ENCODE measurements around the gene NPDC1. TPM values are rescaled to one million over a fixed set of nuclear protein-coding genes. Genes with fewer than 3 reads are reported as not detected.

The NPDC1 gene
- total RNA-seq, 2 experiments from 2014 or later, result 36.0 to 42.6 TPM

- H3K4me3 Mint-ChIP-seq, result no peak overlapping the region
- no peaks in the 10 kb centered on the region for H3K27me3 Mint-ChIP-seq
- H3K4me1 Mint-ChIP-seq (ENCODE audit: low read depth), result no peaks in the 10 kb centered on the region
- intact Hi-C loops (cut with micrococcal nuclease), result no loop called here
- no peak for DNase-seq
- no peaks in the 10 kb centered on the region for H3K9me3 Mint-ChIP-seq
- CTCF ChIA-PET, result interaction anchor here (2.3 to 2.8 kb wide), 2 partner anchors 9 to 14 kb away, joined by 12 to 14 read pairs; no protein-coding TSS in a partner anchor
- H3K36me3 Mint-ChIP-seq, result no peaks in the 10 kb centered on the region
- H3K27ac Mint-ChIP-seq, result no peak overlapping the region
- POLR2A ChIA-PET, result no interaction called here
Observed at GRCh38 chr9:137020771-137021567, 25.0 kb downstream of the NPDC1 start.

- Mint-ChIP-seq H3K27ac (no peak overlapping the region), H3K4me1 (ENCODE audit: low read depth) (no peaks in the 10 kb centered on the region), H3K27me3 (no peaks in the 10 kb centered on the region), H3K36me3 (no peaks in the 10 kb centered on the region), H3K9me3 (no peaks in the 10 kb centered on the region), H3K4me3 (no peak overlapping the region)
- ChIA-PET CTCF (interaction anchor here (2.3 kb wide), 1 partner anchor 10 kb away, joined by 12 read pairs; no protein-coding TSS in a partner anchor), POLR2A (no interaction called here)
- intact Hi-C loops (cut with micrococcal nuclease), result no loop called here
- no peak for DNase-seq
Observed at GRCh38 chr9:137019891-137020683, 25.9 kb downstream of the NPDC1 start.

- H3K27ac Mint-ChIP-seq, result no peak overlapping the region
- H3K27me3 Mint-ChIP-seq, result no peaks in the 10 kb centered on the region
- H3K36me3 Mint-ChIP-seq, result no peaks in the 10 kb centered on the region
- DNase-seq, result no peak
- H3K4me1 Mint-ChIP-seq (ENCODE audit: low read depth), result no peaks in the 10 kb centered on the region
- H3K4me3 Mint-ChIP-seq, result no peak overlapping the region
- H3K9me3 Mint-ChIP-seq, result no peaks in the 10 kb centered on the region
- ChIA-PET CTCF (interaction anchor here (1.1 kb wide), 1 partner anchor 28 kb away, joined by 3 read pairs; the partner anchor contains the start of gene NPDC1), POLR2A (no interaction called here)
- intact Hi-C loops (cut with micrococcal nuclease), result no loop called here
Observed at GRCh38 chr9:137018761-137019559, 27.0 kb downstream of the NPDC1 start.

GRCh38 chr9:137017791-137018497 lies 28.0 kb downstream of the NPDC1 start:
- no peaks in the 10 kb centered on the region for H3K27me3 Mint-ChIP-seq
- intact Hi-C loops (cut with micrococcal nuclease), result no loop called here
- POLR2A ChIA-PET, result no interaction called here
- no peaks in the 10 kb centered on the region for H3K36me3 Mint-ChIP-seq
- H3K9me3 Mint-ChIP-seq, result no peaks in the 10 kb centered on the region
- no peaks in the 10 kb centered on the region for H3K4me1 Mint-ChIP-seq (ENCODE audit: low read depth)
- no peak overlapping the region for H3K4me3 Mint-ChIP-seq
- H3K27ac Mint-ChIP-seq, result no peak overlapping the region
- CTCF ChIA-PET, result no interaction called here
- DNase-seq, result no peak

GRCh38 chr9:137017071-137017470 lies 28.9 kb downstream of the NPDC1 start:
- Mint-ChIP-seq H3K4me3 (no peak overlapping the region), H3K36me3 (no peaks in the 10 kb centered on the region), H3K9me3 (no peaks in the 10 kb centered on the region), H3K4me1 (ENCODE audit: low read depth) (no peaks in the 10 kb centered on the region), H3K27me3 (no peaks in the 10 kb centered on the region), H3K27ac (no peak overlapping the region)
- intact Hi-C loops (cut with micrococcal nuclease), result no loop called here
- ChIA-PET CTCF (no interaction called here), POLR2A (no interaction called here)
- DNase-seq, result no peak

GRCh38 chr9:137016436-137016835 lies 29.5 kb downstream of the NPDC1 start:
- Mint-ChIP-seq H3K9me3 (no peaks in the 10 kb centered on the region), H3K4me1 (ENCODE audit: low read depth) (no peaks in the 10 kb centered on the region), H3K36me3 (no peaks in the 10 kb centered on the region), H3K4me3 (no peak overlapping the region), H3K27me3 (no peaks in the 10 kb centered on the region), H3K27ac (no peak overlapping the region)
- DNase-seq, result no peak
- POLR2A ChIA-PET, result no interaction called here
- intact Hi-C loops (cut with micrococcal nuclease), result no loop called here
- CTCF ChIA-PET, result no interaction called here

- intact Hi-C loops (cut with micrococcal nuclease), result no loop called here
- Mint-ChIP-seq H3K4me3 (no peak overlapping the region), H3K27me3 (no peaks in the 10 kb centered on the region), H3K9me3 (no peaks in the 10 kb centered on the region), H3K27ac (no peak overlapping the region), H3K4me1 (ENCODE audit: low read depth) (no peaks in the 10 kb centered on the region), H3K36me3 (no peaks in the 10 kb centered on the region)
- POLR2A ChIA-PET, result no interaction called here
- DNase-seq, result no peak
- CTCF ChIA-PET, result no interaction called here
Observed at GRCh38 chr9:137015976-137016375, 30.0 kb downstream of the NPDC1 start.

- Mint-ChIP-seq H3K27ac (no peak overlapping the region), H3K9me3 (no peaks in the 10 kb centered on the region), H3K36me3 (no peaks in the 10 kb centered on the region), H3K27me3 (no peaks in the 10 kb centered on the region), H3K4me3 (no peak overlapping the region), H3K4me1 (ENCODE audit: low read depth) (no peaks in the 10 kb centered on the region)
- no peak for DNase-seq
- CTCF ChIA-PET, result interaction anchor here (1.6 kb wide), 1 partner anchor 14 kb away, joined by 4 read pairs; no protein-coding TSS in a partner anchor
- intact Hi-C loops (cut with micrococcal nuclease), result no loop called here
- POLR2A ChIA-PET, result no interaction called here
Observed at GRCh38 chr9:137015540-137015930, 30.4 kb downstream of the NPDC1 start.

- no peak for DNase-seq
- Mint-ChIP-seq H3K4me3 (no peak overlapping the region), H3K27me3 (no peaks in the 10 kb centered on the region), H3K27ac (no peak overlapping the region), H3K4me1 (ENCODE audit: low read depth) (no peaks in the 10 kb centered on the region), H3K36me3 (no peaks in the 10 kb centered on the region), H3K9me3 (no peaks in the 10 kb centered on the region)
- CTCF ChIA-PET, result interaction anchor here (1.6 kb wide), 1 partner anchor 14 kb away, joined by 4 read pairs; no protein-coding TSS in a partner anchor
- intact Hi-C loops (cut with micrococcal nuclease), result no loop called here
- POLR2A ChIA-PET, result no interaction called here
Observed at GRCh38 chr9:137014776-137015539, 31.0 kb downstream of the NPDC1 start.

GRCh38 chr9:137014166-137014565 lies 31.8 kb downstream of the NPDC1 start:
- H3K9me3 Mint-ChIP-seq, result no peaks in the 10 kb centered on the region
- ChIA-PET POLR2A (no interaction called here), CTCF (interaction anchor here (1.6 kb wide), 1 partner anchor 15 kb away, joined by 4 read pairs; no protein-coding TSS in a partner anchor)
- H3K4me1 Mint-ChIP-seq (ENCODE audit: low read depth), result no peaks in the 10 kb centered on the region
- H3K36me3 Mint-ChIP-seq, result no peaks in the 10 kb centered on the region
- intact Hi-C loops (cut with micrococcal nuclease), result no loop called here
- no peak for DNase-seq
- H3K4me3 Mint-ChIP-seq, result no peak overlapping the region
- H3K27ac Mint-ChIP-seq, result no peak overlapping the region
- no peaks in the 10 kb centered on the region for H3K27me3 Mint-ChIP-seq

- no peaks in the 10 kb centered on the region for H3K9me3 Mint-ChIP-seq
- no peak overlapping the region for H3K27ac Mint-ChIP-seq
- no peaks in the 10 kb centered on the region for H3K27me3 Mint-ChIP-seq
- intact Hi-C loops (cut with micrococcal nuclease), result no loop called here
- H3K4me3 Mint-ChIP-seq, result no peak overlapping the region
- POLR2A ChIA-PET, result no interaction called here
- no peaks in the 10 kb centered on the region for H3K4me1 Mint-ChIP-seq (ENCODE audit: low read depth)
- H3K36me3 Mint-ChIP-seq, result no peaks in the 10 kb centered on the region
- CTCF ChIA-PET, result no interaction called here
- no peak for DNase-seq
Observed at GRCh38 chr9:137013571-137013940, 32.4 kb downstream of the NPDC1 start.
